Measurements from ENCODE around the gene BAIAP3. TPM values are rescaled to one million over a fixed set of nuclear protein-coding genes. Genes with fewer than 3 reads are reported as not detected.

BAIAP3 gene
- total RNA-seq, 6 donors from 2014 or later, result 3.2 to 57.6 (median 11.5) TPM

- ATAC-seq (ENCODE audit: low FRiP score in 2 of 2) (no peak), DNase-seq (no peak)
- H3K36me3 ChIP-seq, result peaks cover 35 to 64% (median 57%) of the 10 kb centered on the region in 4 donors
- H3K27ac ChIP-seq, result no peak overlapping the region
- peaks cover 29 to 39% (median 32%) of the 10 kb centered on the region in 4 donors for H3K4me1 ChIP-seq
- no peak overlapping the region for H3K4me3 ChIP-seq
- H3K9me3 ChIP-seq, result no peaks in the 10 kb centered on the region
- no peaks in the 10 kb centered on the region for H3K27me3 ChIP-seq
- 88 to 96% methylated on average over 30 to 37 of the region's 38 CpGs for WGBS, 2 donors
- TF ChIP-seq POLR2A (IDR thresholded peaks at IDR 0.05) (no peak), POLR2AphosphoS5 (IDR thresholded peaks at IDR 0.05) (no peak), EP300 (IDR thresholded peaks at IDR 0.05) (no peak)
- TF ChIP-seq, protein P1, sequence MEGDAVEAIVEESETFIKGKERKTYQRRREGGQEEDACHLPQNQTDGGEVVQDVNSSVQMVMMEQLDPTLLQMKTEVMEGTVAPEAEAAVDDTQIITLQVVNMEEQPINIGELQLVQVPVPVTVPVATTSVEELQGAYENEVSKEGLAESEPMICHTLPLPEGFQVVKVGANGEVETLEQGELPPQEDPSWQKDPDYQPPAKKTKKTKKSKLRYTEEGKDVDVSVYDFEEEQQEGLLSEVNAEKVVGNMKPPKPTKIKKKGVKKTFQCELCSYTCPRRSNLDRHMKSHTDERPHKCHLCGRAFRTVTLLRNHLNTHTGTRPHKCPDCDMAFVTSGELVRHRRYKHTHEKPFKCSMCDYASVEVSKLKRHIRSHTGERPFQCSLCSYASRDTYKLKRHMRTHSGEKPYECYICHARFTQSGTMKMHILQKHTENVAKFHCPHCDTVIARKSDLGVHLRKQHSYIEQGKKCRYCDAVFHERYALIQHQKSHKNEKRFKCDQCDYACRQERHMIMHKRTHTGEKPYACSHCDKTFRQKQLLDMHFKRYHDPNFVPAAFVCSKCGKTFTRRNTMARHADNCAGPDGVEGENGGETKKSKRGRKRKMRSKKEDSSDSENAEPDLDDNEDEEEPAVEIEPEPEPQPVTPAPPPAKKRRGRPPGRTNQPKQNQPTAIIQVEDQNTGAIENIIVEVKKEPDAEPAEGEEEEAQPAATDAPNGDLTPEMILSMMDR (IDR thresholded peaks at IDR 0.05), result no peak
Measured at GRCh38 chr16:1313721-1314369, 19.6 kb upstream of the BAIAP3 start.

- Histone ChIP-seq H3K27ac (no peak overlapping the region), H3K4me1 (peaks cover 29 to 39% (median 32%) of the 10 kb centered on the region in 4 donors), H3K36me3 (peaks cover 41 to 71% (median 64%) of the 10 kb centered on the region in 4 donors), H3K27me3 (no peaks in the 10 kb centered on the region), H3K9me3 (no peaks in the 10 kb centered on the region), H3K4me3 (no peak overlapping the region)
- no peak for TF ChIP-seq EP300 (IDR thresholded peaks at IDR 0.05)
- TF ChIP-seq, protein P1 (IDR thresholded peaks at IDR 0.05), result no peak
- no peak for TF ChIP-seq POLR2A (IDR thresholded peaks at IDR 0.05)
- TF ChIP-seq POLR2AphosphoS5 (IDR thresholded peaks at IDR 0.05), result no peak
- 90 to 93% methylated on average over 11 to 26 of the region's 28 CpGs for WGBS, 2 donors
- ATAC-seq (ENCODE audit: low FRiP score in 2 of 2) (no peak), DNase-seq (peak in 1 of 2 donors; percentile 76)
Measured at GRCh38 chr16:1314399-1315068, 18.9 kb upstream of the BAIAP3 start.

- Histone ChIP-seq H3K4me1 (peaks cover 29 to 35% (median 30%) of the 10 kb centered on the region in 4 donors), H3K4me3 (no peak overlapping the region), H3K9me3 (no peaks in the 10 kb centered on the region), H3K27ac (no peak overlapping the region), H3K27me3 (no peaks in the 10 kb centered on the region), H3K36me3 (peaks cover 42 to 79% (median 72%) of the 10 kb centered on the region in 4 donors)
- DNase-seq, result peak in 1 of 2 donors; percentile 72
- WGBS, 2 donors, result 86 to 95% methylated on average over 25 to 46 of the region's 46 CpGs
- no peak for ATAC-seq (ENCODE audit: low FRiP score in 2 of 2)
- TF ChIP-seq, protein P1 (IDR thresholded peaks at IDR 0.05), result no peak
- no peak for TF ChIP-seq POLR2AphosphoS5 (IDR thresholded peaks at IDR 0.05)
- TF ChIP-seq POLR2A (IDR thresholded peaks at IDR 0.05), result no peak
- no peak for TF ChIP-seq EP300 (IDR thresholded peaks at IDR 0.05)
Measured at GRCh38 chr16:1315081-1316032, 18.1 kb upstream of the BAIAP3 start.

DNA sequence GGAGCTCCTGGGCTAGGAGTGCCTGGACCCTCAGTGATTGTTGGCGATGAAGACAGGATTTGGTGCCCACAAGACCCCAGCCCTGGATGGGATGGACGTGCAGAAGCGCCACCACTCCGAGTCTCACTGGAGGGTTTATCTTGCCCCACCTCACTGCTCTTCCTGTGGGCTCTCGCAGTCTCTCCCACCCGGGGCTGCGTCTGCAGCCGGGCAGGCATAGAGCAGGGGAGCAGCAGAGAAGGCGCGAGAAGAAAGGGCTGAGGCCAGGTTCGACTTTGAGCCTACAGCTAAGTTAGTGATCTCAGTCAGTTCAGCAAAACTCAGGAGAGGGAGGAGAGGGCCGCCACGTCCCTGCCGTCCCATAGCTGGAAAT is 17.4 kb upstream of the BAIAP3 start:
- no peaks in the 10 kb centered on the region for H3K27me3 ChIP-seq
- H3K4me3 ChIP-seq, result no peak overlapping the region
- peaks cover 46 to 85% (median 79%) of the 10 kb centered on the region in 4 donors for H3K36me3 ChIP-seq
- no peaks in the 10 kb centered on the region for H3K9me3 ChIP-seq
- H3K27ac ChIP-seq, result no peak overlapping the region
- TF ChIP-seq EP300 (IDR thresholded peaks at IDR 0.05) (no peak), POLR2A (IDR thresholded peaks at IDR 0.05) (no peak), POLR2AphosphoS5 (IDR thresholded peaks at IDR 0.05) (no peak)
- TF ChIP-seq, protein P1 (IDR thresholded peaks at IDR 0.05), result no peak
- WGBS, 2 donors, result 82 to 93% methylated on average over 14 of the region's 14 CpGs
- no peak for ATAC-seq (ENCODE audit: low FRiP score in 2 of 2)
- peaks cover 23 to 29% (median 24%) of the 10 kb centered on the region in 4 donors for H3K4me1 ChIP-seq
- DNase-seq, result peak in 1 of 2 donors; percentile 52
